ENCODE data around the gene DKKL1.

DKKL1 gene

DNA sequence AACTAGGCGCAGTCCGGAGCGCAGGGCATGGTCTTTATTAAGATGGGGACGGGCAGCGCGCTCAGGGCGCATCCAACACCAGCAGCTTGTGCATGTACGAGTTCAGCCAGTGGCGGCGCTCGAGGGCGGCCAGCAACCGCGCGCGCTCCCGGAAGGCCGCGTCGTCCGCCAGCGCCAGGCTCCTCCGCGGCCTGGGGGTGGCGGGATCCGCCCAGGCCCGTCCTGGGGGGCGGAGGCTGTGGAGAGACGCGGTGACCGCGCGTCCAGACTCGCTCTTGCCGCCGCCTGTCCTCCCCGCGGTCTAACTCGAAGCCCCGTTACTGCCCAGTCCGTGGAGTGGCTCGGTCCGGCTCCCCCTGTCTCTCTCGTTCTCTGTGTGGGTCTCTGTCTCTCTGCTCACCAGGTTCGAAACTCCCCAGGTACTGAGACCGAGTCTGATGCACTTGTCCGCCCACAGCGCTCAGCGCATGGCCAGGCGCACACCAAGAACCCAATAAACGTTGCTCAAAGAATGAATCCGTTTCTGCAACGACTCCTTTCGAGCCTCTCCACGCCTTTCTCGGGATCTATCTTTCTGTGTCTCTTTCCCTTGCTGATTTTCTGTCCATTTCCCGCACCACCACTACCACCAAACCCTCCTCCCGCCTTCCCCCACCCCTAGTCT, 58.9 kb downstream of the DKKL1 start:
- DNase-seq: no peak

DNA sequence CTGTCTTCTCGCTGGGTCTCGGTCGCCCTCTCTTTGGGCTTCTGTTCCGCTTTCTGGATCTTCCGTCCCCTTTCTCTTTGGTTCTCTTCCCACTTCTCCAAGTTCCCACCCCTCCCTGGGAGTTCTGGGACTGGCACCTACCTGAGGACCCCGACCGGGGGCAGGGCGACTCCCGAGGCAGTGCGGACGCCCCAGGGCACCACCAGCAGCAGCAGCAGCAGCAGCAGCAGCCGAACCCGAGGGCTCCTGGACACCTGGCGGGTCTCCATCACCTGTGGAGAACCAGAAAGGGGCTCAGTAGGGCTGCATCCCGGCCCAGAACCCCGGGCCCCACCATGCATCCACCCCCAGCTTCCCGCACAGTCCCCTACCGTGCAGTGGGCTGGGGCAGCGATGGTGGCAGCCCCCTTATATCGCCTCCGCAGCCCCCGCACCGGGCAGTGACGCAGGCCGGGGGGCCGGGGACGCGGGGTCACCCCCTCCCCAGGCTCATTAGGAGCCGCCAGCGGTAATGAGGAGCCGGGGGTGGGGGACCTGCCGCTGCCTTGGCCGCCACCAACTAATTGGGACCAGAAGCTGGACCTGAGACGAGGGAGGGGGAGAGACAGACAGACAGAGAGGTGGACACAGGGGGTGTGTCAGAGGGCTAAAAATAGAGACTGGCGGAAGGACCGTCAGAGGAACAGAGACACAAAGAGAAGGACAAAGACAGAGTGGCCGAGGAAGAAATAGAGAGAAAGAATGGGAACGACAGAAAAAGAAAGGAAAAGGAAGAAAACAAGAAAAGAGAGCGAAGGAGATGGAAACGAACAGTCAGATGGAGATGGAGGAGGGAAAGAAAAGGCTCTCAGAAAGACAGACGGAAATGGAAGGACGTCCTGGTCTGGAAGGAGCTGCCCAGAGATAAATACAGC, 59.7 kb downstream of the DKKL1 start, which contains the start of gene PTH2:
Gene PTH2 (minus strand): TSS at position 371 of the 914 bp plus-strand sequence. CDS start 102 bp downstream, at position 269.
- no peak for DNase-seq

DNA sequence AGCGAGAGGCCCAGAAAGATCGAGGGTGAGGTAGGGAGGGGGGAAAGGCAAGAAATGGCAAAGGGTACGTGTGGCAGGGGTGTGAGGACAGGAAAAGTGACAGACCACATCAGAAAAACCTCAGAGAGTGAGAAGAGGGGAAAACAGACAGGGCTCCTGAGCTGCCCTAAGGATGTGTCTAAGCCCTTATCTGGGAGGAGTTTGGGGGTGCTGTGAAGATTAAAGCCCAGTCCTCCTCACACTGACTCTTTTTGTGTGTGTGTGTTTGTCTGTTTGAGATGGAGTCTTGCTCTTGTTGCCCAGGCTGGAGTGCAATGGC, 60.3 kb downstream of the DKKL1 start:
- DNase-seq: no peak
